Bone marrow (tissue), 2 donors: ENCODE data around the gene GUK1.
"Not testable (repeated sequence)": the region's sequence is repeated elsewhere in the genome, so short reads cannot be mapped to it uniquely, and the experiment has no call there.

ENCODE experiments used
- DNase-seq, 2 donors: peaks; one replicate each; lab custom pipeline; 2025; lab: John Stamatoyannopoulos, UW

GUK1 gene

GRCh38 chr1:228177183-228177475 lies 37.0 kb downstream of the GUK1 start:
- DNase-seq = no peak

GRCh38 chr1:228177721-228178710 lies 37.9 kb downstream of the GUK1 start:
- DNase-seq = no peak

GRCh38 chr1:228178737-228179684 lies 38.9 kb downstream of the GUK1 start:
- DNase-seq = no peak

- DNase-seq = no peak
These were observed 40.3 kb downstream of the GUK1 start for GRCh38 chr1:228180271-228180958.

- DNase-seq = no peak
These were observed 41.0 kb downstream of the GUK1 start for GRCh38 chr1:228180959-228181644.

GRCh38 chr1:228181645-228182034 lies 41.6 kb downstream of the GUK1 start:
- DNase-seq = no peak

GRCh38 chr1:228182296-228183030 lies 42.4 kb downstream of the GUK1 start:
- no peak for DNase-seq

- DNase-seq = no peak
These were observed 44.1 kb downstream of the GUK1 start for GRCh38 chr1:228184152-228184551.

GRCh38 chr1:228185641-228185965 lies 45.5 kb downstream of the GUK1 start:
- DNase-seq = no peak

- not testable (repeated sequence) for DNase-seq
These were observed 48.2 kb downstream of the GUK1 start for GRCh38 chr1:228188249-228188648.

GRCh38 chr1:228190182-228190581 lies 50.1 kb downstream of the GUK1 start:
- no peak for DNase-seq

GRCh38 chr1:228190778-228191177 lies 50.7 kb downstream of the GUK1 start:
- no peak for DNase-seq

- no peak for DNase-seq
These were observed 54.4 kb downstream of the GUK1 start for GRCh38 chr1:228194436-228194835.

- no peak for DNase-seq
These were observed 55.1 kb downstream of the GUK1 start for GRCh38 chr1:228194921-228195812.

- no peak for DNase-seq
These were observed 57.6 kb downstream of the GUK1 start for GRCh38 chr1:228197555-228198147.
